SH-SY5Y (cell line): ENCODE data around the gene PYDC1.

Source experiments
- GATA2 ChIP-seq: IDR thresholded peaks from 2 replicates; pipeline ENCODE4 v1.6.1; 2011; ENCODE audit warnings: mild to moderate bottlenecking, low read depth, low read length
- GATA3 ChIP-seq: IDR thresholded peaks from 2 replicates; pipeline ENCODE4 v1.6.1; 2011; ENCODE audit warnings: low read depth, mild to moderate bottlenecking, low read length, moderate library complexity

DNA sequence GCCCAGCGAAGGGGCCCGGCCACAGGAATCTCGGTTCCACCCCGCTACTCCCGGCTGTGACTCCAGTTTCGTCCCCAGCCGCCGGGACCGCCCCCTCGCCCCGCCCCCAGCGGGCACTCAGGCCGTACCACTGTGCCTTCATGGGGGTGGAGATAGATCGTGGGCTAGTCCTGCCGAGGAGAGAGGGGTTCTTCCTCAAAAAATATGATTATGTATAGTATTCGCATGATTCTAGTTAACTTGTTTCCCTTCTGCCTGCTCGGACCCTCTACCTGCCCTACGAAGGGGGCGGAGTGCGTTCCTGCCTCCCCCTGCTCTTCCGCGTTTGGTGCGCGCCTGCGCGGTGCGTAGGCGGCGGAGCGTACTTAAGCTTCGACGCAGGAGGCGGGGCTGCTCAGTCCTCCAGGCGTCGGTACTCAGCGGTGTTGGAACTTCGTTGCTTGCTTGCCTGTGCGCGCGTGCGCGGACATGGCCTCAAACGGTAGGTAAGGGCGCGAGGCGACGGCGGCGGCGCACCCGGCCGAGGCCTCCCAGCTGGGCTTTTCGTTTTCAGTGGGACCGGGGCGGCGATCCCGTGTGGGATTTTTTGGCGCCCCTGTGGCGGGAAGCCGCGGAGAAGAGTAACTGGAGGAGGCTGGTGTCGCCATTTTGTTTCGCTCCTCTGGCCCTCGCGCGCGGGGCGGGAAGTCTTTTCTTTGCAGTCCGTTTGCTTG lies 37.0 kb downstream of the PYDC1 start, which contains the start of gene FUS:
- TF ChIP-seq GATA2 (no peak), GATA3 (no peak)
